DMS79 (cell line): ENCODE measurements around the gene ETS1.

Source experiments
- DNase-seq: peaks from one replicate; lab custom pipeline; 2025; lab: John Stamatoyannopoulos, UW

ETS1 gene

DNA sequence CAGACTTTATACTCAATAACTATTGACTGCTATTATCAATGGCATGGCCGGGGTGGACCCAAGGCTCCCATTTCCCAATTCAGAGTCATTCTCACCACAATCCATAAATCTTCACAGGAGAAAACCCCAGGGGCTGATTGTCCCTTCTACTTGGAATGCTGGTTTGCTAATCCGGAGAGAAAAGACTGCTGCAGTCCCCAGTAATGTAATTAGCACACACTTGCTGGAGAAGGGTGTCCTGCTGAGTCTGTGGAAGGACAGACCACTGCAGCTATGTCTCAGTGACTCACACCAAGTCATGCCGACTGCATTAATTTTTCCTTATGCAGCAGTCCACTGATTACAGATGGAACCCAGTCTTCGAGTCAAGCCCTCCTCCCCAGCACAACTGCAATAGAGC is 5.9 kb upstream of the ETS1 start:
- DNase-seq = no peak

GRCh38 chr11:128592454-128592853 is 5.1 kb upstream of the ETS1 start:
- no peak for DNase-seq

GRCh38 chr11:128590587-128590986 is 3.2 kb upstream of the ETS1 start:
- no peak for DNase-seq

DNA sequence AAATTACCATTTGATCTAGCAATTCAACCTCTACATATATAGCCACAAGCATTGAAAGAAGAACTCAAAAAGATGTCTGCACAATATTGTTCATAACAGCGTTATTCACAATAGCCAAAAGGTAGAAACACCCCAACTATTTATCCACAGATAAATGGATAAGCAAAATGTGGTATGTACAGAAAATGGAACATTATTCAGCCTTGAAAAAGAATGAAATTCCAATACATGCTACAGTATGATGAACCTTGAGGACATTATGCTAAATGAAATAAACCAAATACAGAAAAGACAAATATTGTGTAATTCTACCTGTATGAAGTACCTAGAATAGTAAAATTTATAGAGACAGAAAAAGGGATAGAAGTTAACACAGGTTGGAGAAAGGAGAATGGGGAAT is 2.6 kb upstream of the ETS1 start:
- DNase-seq = no peak

- no peak for DNase-seq
These were observed 735 bp upstream of the ETS1 start for GRCh38 chr11:128588093-128588492.

- no peak for DNase-seq
These were observed 669 bp downstream of the ETS1 start for GRCh38 chr11:128586689-128587088.

DNA sequence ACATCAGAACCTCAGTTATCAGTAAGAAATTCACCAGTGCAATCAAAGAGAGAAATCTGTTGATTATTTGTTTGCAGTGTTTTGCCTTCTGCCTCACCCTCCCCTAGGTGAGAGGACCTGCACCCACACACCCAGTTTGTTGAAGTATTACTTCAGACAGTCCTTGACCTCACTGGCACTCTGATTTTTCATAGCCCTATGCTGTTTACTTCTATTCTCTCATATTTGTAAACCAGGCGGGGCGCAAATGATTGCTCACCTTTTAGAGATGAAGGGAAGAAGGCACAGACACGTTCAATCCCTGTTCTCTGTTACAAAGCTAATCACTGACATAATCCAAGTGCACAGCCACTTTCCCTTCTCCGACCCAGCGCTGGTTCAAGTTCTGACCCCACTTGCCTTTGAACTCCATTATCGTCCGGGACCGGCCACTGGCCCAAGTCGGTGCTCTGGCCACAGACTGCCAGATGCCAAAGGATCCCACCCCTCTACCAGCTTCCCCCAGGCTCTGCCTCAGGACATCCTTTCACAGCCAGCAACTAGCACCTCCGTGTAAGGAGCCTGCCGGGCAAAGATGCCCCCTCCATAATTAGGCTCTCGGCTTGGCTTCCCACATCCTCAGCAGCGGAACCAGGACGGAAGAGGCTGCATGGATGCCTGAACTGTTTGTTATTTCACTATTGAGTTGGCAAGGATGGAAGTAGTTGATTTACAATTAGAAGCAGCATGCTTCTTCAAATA is 1.7 kb downstream of the ETS1 start:
- DNase-seq = no peak

DNA sequence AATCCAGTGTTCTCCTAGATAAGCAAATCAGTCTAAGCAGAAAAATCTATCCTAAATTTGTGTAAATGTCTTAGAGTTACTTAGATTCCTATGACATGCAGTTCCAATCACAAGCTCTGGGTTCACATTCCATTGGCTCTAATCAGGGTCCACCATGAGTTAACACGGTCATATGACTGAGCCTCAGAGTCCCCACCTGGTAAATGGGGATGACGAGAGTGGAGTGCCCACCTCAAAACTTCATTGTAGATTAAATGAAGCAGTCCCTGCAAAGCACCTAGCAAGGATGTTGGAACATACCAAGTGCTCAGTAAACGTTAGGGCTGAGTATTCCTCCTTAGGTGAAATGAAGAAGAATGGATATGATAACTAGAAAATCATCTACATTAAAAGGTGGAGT is 3.1 kb downstream of the ETS1 start:
- no peak for DNase-seq

DNA sequence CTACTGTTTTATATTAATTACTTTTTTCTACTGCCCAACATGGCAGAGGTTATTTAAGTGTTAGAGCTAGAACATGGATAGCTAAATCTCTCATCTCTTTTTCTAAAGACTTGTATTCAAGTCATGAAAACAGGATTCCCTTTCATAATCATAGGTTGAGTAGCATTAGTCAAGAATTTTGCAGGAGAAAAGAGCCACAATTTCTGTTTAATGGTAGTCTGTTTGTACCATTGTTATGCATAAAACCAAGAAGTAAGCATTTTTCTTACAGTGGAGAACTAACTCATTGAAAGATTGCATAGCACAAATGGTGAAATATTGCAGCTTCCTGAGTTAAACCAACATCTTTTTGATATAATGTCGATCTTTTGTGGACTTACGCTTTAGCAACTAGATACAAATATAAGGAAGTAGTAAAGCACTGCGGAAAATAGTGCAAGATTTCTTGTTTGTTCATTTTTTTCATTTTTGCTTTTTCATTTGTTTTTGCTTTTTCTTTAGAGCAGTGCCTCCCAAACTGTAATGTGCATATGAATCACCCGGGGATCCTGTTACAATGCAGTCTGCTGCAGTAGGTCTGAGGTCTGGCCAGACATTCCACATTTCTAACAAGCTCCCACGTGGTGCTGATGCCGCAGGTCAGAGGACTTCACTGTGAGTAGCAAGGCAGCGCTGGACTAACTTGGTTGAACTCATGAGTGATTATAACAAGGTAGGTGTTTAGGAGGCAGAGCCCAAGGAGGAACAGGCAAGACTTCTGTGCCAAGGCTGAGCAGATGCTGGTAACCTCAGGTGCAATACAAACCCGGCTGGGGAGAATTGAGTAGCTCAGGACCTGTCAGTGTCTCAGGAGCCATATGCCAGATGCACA is 4.6 kb downstream of the ETS1 start:
- no peak for DNase-seq

- DNase-seq = no peak
These were observed 5.6 kb downstream of the ETS1 start for GRCh38 chr11:128581561-128582272.

DNA sequence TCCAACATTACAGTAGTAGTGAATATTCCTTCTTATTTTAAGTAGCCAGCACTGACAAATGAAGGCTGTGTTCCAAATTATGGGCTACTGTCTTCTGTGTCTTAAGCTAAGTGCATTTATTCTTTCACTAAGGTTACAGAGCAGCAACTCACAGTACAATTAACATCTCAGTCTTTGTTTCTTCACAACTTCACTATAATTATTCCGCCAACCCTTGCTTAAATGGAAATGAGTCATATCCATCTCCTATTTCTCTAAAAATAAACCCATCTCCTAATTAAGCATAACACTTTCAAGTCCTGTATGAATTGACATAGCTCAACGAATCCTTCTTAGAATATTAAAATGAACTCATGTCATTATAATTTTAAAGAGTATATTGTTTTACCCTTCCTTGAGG is 6.7 kb downstream of the ETS1 start:
- no peak for DNase-seq

GRCh38 chr11:128579798-128580504 is 7.4 kb downstream of the ETS1 start:
- DNase-seq = no peak

GRCh38 chr11:128576555-128576954 is 10.8 kb downstream of the ETS1 start:
- DNase-seq = peak; percentile 30

GRCh38 chr11:128575961-128576350 is 11.4 kb downstream of the ETS1 start:
- peak; percentile 65 for DNase-seq

DNA sequence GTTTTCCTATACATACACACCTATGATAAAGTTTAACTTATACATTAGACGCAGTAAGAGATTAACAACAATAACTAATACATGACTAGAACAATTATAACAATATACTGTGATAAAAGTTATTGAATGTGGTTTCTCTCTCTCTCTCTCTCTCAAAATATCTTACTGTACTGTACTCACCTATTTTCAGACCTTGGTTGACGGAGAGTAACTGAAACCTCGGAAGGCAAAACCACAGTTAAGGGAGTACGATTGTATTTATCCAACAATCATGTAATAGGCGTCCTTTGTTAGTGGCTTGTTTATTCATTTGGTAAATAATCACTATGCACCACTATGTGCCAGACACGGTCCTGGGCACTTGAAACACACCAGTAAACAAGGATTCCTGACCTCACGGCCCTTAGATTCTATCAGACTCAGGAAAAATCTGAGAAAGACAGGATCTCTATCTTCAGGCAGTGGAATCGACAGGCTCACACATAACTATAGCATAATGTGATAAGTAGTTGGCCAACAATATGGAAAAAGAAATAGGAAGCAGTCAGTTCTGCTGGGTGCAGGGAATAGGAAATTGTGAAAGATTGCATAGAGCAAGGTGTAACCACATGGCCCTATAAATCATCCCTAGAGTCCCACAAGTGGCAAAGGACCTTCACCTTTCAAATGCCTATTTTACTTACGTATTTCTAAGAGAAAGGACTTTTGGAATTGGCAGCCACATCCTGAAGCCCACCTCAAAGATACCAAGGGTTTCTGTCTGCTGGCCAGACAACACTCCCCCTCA is 12.0 kb downstream of the ETS1 start:
- no peak for DNase-seq

DNA sequence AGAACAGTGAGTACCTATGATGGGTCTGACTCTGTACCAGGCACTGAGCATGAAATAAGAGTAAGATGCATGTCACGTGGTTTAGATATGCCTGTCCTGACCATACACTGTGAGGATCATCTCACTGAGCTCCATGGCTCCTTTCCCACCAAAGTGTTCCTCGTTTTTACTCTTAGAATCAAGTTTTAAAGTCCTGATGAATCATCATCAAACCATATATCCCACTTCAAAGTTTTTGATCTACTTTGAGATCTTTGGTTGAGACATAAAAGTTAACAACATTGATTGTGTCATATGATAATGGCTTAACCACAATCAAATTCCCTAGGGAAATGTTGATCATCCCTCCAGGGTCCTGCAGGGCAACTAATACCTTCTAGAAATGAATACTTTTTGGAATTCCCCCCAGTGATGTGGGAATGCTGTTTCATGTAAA is 12.8 kb downstream of the ETS1 start:
- DNase-seq = no peak

DNA sequence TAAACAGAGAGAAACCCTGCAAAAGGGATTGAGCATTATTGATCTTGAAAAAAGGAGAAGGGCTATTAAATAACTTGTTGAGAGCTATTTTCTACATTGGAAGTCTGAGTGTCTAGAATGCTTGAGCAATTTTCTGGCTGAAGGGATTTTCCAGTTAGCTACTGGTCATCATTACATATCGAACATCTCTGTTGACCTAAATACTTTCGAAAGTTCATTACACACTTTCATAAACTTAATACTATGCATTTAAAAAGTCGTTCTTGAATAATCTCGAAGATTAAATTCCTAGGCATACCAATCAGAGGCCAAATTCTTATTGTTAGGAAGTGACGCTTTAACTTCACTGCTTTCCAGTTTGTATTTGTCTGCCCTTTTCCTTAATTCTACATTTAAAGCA is 13.7 kb downstream of the ETS1 start:
- DNase-seq = no peak

- no peak for DNase-seq
These were observed 14.4 kb downstream of the ETS1 start for GRCh38 chr11:128572965-128573364.

- no peak for DNase-seq
These were observed 16.7 kb downstream of the ETS1 start for GRCh38 chr11:128570632-128571031.

DNA sequence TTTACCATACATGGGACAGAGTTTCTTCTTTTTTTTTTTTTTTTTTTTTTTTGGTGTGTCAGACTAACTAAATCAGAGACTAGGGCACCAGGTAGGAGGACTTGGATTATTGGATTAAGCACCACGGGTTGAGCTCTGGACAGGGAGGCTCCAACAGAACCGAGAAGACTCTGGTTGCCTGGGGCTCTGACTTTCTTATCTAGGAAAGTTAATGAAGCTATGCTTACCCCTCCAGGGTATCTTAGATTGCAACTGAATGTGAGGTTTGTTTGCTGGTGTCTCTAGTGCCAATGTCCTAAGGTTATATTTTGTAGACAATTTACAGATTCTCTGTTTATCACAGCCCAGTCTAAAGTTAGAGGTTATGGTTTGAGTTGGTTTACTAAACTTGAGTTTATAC is 18.1 kb downstream of the ETS1 start:
- DNase-seq = no peak

- no peak for DNase-seq
These were observed 19.1 kb downstream of the ETS1 start for GRCh38 chr11:128568166-128568778.
